HG02981 (cell line): ENCODE results near the gene SECISBP2L.

Source experiments
- ATAC-seq: cut with Tn5 transposase; IDR thresholded peaks from one replicate; pipeline ENCODE4 v1.9.1; 2021; ENCODE audit warnings: mild to moderate bottlenecking, moderate library complexity; ENCODE audit not compliant: unreplicated experiment

SECISBP2L gene

GRCh38 chr15:48967336-48967735 is 78.9 kb downstream of the SECISBP2L start:
- ATAC-seq: no peak

GRCh38 chr15:48966595-48967301 is 79.5 kb downstream of the SECISBP2L start:
- ATAC-seq: peak; percentile 72

- peak; percentile 50 for ATAC-seq
These were observed 80.3 kb downstream of the SECISBP2L start for GRCh38 chr15:48965972-48966371.

- no peak for ATAC-seq
These were observed 81.3 kb downstream of the SECISBP2L start for GRCh38 chr15:48964898-48965297.

- ATAC-seq: no peak
These were observed 82.6 kb downstream of the SECISBP2L start, which contains the start of gene SHC4 for GRCh38 chr15:48963524-48964113. TSS of gene SHC4 (minus strand) at chr15:48963919. CDS start at chr15:48963015, 904 bp downstream.

GRCh38 chr15:48962662-48963523 is 83.4 kb downstream of the SECISBP2L start:
- ATAC-seq: no peak

- no peak for ATAC-seq
These were observed 90.3 kb downstream of the SECISBP2L start for GRCh38 chr15:48955967-48956366.

- no peak for ATAC-seq
These were observed 90.9 kb downstream of the SECISBP2L start for GRCh38 chr15:48955370-48955769.

- no peak for ATAC-seq
These were observed 91.7 kb downstream of the SECISBP2L start for GRCh38 chr15:48954538-48954937.

- ATAC-seq: no peak
These were observed 99.4 kb downstream of the SECISBP2L start for GRCh38 chr15:48946840-48947187.

GRCh38 chr15:48946074-48946839 is 100.0 kb downstream of the SECISBP2L start:
- ATAC-seq: no peak

- no peak for ATAC-seq
These were observed 100.9 kb downstream of the SECISBP2L start for GRCh38 chr15:48945386-48945785.

- ATAC-seq: no peak
These were observed 104.3 kb downstream of the SECISBP2L start for GRCh38 chr15:48941904-48942303.

- peak; percentile 96 for ATAC-seq
These were observed 105.7 kb downstream of the SECISBP2L start for GRCh38 chr15:48940508-48940907.

- ATAC-seq: no peak
These were observed 106.6 kb downstream of the SECISBP2L start for GRCh38 chr15:48939648-48940047.
